ENCODE data around the gene MSH5. TPM values are rescaled to one million over a fixed set of nuclear protein-coding genes. Genes with fewer than 3 reads are reported as not detected.
A peak's percentile ranks its signal among the peaks of the same experiment; 100 is the strongest.

The MSH5 gene
- total and polyA plus RNA-seq, 9 donors, result 5.3 to 20.8 (median 11.2) TPM

GRCh38 chr6:31737991-31738979, 1.5 kb upstream of the MSH5 start:
- no peaks in the 10 kb centered on the region for H3K9me3 ChIP-seq (replicated peaks; ENCODE audit: control insufficient read depth, low read depth, low read length)
- peak overlapping the region; percentile 97 for H3K27ac ChIP-seq (ENCODE audit: low read length)
- H3K36me3 ChIP-seq (ENCODE audit: control insufficient read depth, insufficient read depth, low read length), result peaks cover 35% of the 10 kb centered on the region
- DNase-seq, result peak; percentile 90
- H3K27me3 ChIP-seq (ENCODE audit: control insufficient read depth, insufficient read depth, low read length), result no peaks in the 10 kb centered on the region
- peaks cover 49% of the 10 kb centered on the region for H3K4me1 ChIP-seq (ENCODE audit: control insufficient read depth, insufficient read depth, low read length)
- WGBS (ENCODE audit: insufficient coverage), result 34% methylated on average over 4 of the region's 6 CpGs
- H3K4me3 ChIP-seq (ENCODE audit: low read length), result no peak overlapping the region

- H3K27me3 ChIP-seq (ENCODE audit: control insufficient read depth, insufficient read depth, low read length), result no peaks in the 10 kb centered on the region
- peaks cover 26% of the 10 kb centered on the region for H3K36me3 ChIP-seq (ENCODE audit: control insufficient read depth, insufficient read depth, low read length)
- H3K27ac ChIP-seq (ENCODE audit: low read length), result peak overlapping the region; percentile 84
- H3K4me1 ChIP-seq (ENCODE audit: control insufficient read depth, insufficient read depth, low read length), result peaks cover 36% of the 10 kb centered on the region
- DNase-seq, result peak; percentile 44
- 32% methylated on average over 8 of the region's 29 CpGs for WGBS (ENCODE audit: insufficient coverage)
- peak overlapping the region; percentile 96 for H3K4me3 ChIP-seq (ENCODE audit: low read length)
- H3K9me3 ChIP-seq (replicated peaks; ENCODE audit: control insufficient read depth, low read depth, low read length), result no peaks in the 10 kb centered on the region
These were observed 805 bp downstream of the MSH5 start for GRCh38 chr6:31740397-31741223.

DNA sequence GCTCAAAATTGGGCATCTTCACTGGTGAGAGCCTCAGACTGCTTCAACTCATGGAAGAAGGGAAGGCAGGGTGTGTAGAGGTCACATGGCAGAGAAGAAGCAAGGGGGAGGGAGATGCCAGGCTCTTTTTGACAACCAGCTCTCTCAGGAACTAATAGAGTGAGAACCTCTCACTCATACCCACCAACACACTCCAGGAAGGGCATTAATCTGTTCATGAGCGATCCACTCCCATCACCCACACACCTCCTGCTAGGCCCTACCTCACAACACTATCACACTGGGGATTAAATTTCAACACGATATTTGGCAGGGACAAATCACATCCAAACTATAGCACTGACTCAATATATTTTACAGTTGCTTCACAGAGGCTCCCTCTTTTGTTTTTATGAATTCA, 2.0 kb downstream of the MSH5 start:
- peaks cover 32% of the 10 kb centered on the region for H3K4me1 ChIP-seq (ENCODE audit: control insufficient read depth, insufficient read depth, low read length)
- no peak overlapping the region for H3K4me3 ChIP-seq (ENCODE audit: low read length)
- no peak overlapping the region for H3K27ac ChIP-seq (ENCODE audit: low read length)
- DNase-seq, result no peak
- 86% methylated on average over 1 of the region's 2 CpGs for WGBS (ENCODE audit: insufficient coverage)
- no peaks in the 10 kb centered on the region for H3K9me3 ChIP-seq (replicated peaks; ENCODE audit: control insufficient read depth, low read depth, low read length)
- H3K27me3 ChIP-seq (ENCODE audit: control insufficient read depth, insufficient read depth, low read length), result no peaks in the 10 kb centered on the region
- peaks cover 26% of the 10 kb centered on the region for H3K36me3 ChIP-seq (ENCODE audit: control insufficient read depth, insufficient read depth, low read length)

- 72% methylated on average over 3 of the region's 3 CpGs for WGBS (ENCODE audit: insufficient coverage)
These were observed 3.1 kb downstream of the MSH5 start for GRCh38 chr6:31742894-31743293.

GRCh38 chr6:31744422-31744821, 4.6 kb downstream of the MSH5 start:
- Histone ChIP-seq H3K27ac (ENCODE audit: low read length) (no peak overlapping the region), H3K27me3 (ENCODE audit: control insufficient read depth, insufficient read depth, low read length) (no peaks in the 10 kb centered on the region), H3K4me3 (ENCODE audit: low read length) (no peak overlapping the region), H3K9me3 (replicated peaks; ENCODE audit: control insufficient read depth, low read depth, low read length) (no peaks in the 10 kb centered on the region), H3K4me1 (ENCODE audit: control insufficient read depth, insufficient read depth, low read length) (peaks cover 10% of the 10 kb centered on the region), H3K36me3 (ENCODE audit: control insufficient read depth, insufficient read depth, low read length) (peaks cover 32% of the 10 kb centered on the region)
- DNase-seq, result no peak
- 0% methylated on average over 1 of the region's 1 CpG for whole genome bisulfite sequencing (ENCODE audit: insufficient coverage)

More at GRCh38 chr6:31742894-31743293, 3.1 kb downstream of the MSH5 start:
- Histone ChIP-seq H3K9me3 (replicated peaks; ENCODE audit: control insufficient read depth, low read depth, low read length) (no peaks in the 10 kb centered on the region), H3K27me3 (ENCODE audit: control insufficient read depth, insufficient read depth, low read length) (no peaks in the 10 kb centered on the region), H3K36me3 (ENCODE audit: control insufficient read depth, insufficient read depth, low read length) (peaks cover 32% of the 10 kb centered on the region), H3K4me1 (ENCODE audit: control insufficient read depth, insufficient read depth, low read length) (peaks cover 24% of the 10 kb centered on the region), H3K4me3 (ENCODE audit: low read length) (no peak overlapping the region), H3K27ac (ENCODE audit: low read length) (no peak overlapping the region)
- DNase-seq, result no peak

DNA sequence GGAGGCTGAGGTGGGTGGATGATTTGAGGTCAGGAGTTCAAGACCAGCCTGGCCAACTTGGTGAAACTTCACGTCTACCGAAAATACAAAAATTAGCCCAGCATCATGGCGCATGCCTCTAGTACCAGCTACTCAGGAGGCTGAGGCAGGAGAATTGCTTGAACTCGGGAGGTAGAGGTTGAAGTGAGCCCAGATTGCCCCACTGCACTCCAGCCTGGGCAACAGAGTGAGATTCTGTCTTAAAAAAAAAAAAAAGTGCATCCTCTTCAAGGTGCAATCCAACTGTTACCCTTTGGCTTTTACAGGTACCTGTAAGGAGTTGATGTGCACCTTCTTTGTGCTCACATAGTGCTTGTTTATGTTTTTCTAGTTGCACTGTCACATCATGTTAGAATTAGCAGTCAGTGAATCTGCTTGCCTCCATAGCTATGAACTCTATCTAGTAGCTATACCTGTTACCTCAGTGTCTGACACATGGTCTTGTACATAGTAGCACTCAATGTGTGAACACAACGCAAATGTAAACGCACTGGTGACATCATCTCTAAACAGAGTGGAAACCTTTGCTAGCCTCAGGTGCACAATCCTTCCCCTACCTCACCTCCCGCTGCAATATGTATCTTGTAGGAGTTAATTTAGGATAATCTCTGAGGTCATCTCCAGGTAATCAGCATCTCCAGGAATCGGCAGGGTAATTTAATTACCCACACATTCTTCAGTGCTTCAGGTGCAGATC, 9.7 kb downstream of the MSH5 start:
- 80% methylated on average over 1 of the region's 8 CpGs for WGBS (ENCODE audit: insufficient coverage)
- Histone ChIP-seq H3K27me3 (ENCODE audit: control insufficient read depth, insufficient read depth, low read length) (no peaks in the 10 kb centered on the region), H3K9me3 (replicated peaks; ENCODE audit: control insufficient read depth, low read depth, low read length) (no peaks in the 10 kb centered on the region), H3K36me3 (ENCODE audit: control insufficient read depth, insufficient read depth, low read length) (peaks cover 11% of the 10 kb centered on the region), H3K4me3 (ENCODE audit: low read length) (no peak overlapping the region), H3K27ac (ENCODE audit: low read length) (no peak overlapping the region), H3K4me1 (ENCODE audit: control insufficient read depth, insufficient read depth, low read length) (no peaks in the 10 kb centered on the region)
- DNase-seq, result no peak

- Histone ChIP-seq H3K9me3 (replicated peaks; ENCODE audit: control insufficient read depth, low read depth, low read length) (no peaks in the 10 kb centered on the region), H3K4me3 (ENCODE audit: low read length) (no peak overlapping the region), H3K4me1 (ENCODE audit: control insufficient read depth, insufficient read depth, low read length) (no peaks in the 10 kb centered on the region), H3K36me3 (ENCODE audit: control insufficient read depth, insufficient read depth, low read length) (peaks cover 11% of the 10 kb centered on the region), H3K27ac (ENCODE audit: low read length) (no peak overlapping the region), H3K27me3 (ENCODE audit: control insufficient read depth, insufficient read depth, low read length) (no peaks in the 10 kb centered on the region)
- WGBS (ENCODE audit: insufficient coverage), result 88% methylated on average over 6 of the region's 7 CpGs
- no peak for DNase-seq
These were observed 10.7 kb downstream of the MSH5 start for GRCh38 chr6:31750411-31751022.

DNA sequence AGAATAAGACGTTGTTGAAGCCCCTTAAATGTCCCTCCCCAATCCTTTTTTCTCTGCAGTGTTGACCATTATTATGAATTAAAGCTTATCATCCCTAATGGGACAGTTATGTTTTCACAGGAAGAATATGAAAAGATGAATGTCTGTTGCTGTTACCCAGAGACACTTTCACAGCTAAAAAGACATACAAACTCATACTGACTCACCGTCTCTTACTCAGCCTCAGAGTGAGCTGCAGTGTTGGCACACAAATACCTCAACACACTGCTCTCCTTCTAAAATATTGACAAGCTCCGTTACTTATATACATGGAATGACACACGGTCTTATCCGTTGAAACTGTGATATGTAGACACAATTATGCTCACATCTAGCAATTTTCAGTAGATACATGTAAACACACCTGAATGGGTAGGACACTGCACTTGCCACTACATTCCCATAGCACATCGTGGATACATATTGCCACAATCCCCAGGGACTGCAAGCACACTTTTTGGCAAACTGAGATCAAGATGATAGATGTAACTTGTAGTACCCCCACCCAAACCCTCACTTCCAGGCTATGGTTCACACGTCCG, 13.0 kb downstream of the MSH5 start:
- no peaks in the 10 kb centered on the region for H3K27me3 ChIP-seq (ENCODE audit: control insufficient read depth, insufficient read depth, low read length)
- no peak for DNase-seq
- peaks cover 4% of the 10 kb centered on the region for H3K36me3 ChIP-seq (ENCODE audit: control insufficient read depth, insufficient read depth, low read length)
- no peaks in the 10 kb centered on the region for H3K4me1 ChIP-seq (ENCODE audit: control insufficient read depth, insufficient read depth, low read length)
- no peak overlapping the region for H3K27ac ChIP-seq (ENCODE audit: low read length)
- 89% methylated on average over 2 of the region's 8 CpGs for WGBS (ENCODE audit: insufficient coverage)
- no peaks in the 10 kb centered on the region for H3K9me3 ChIP-seq (replicated peaks; ENCODE audit: control insufficient read depth, low read depth, low read length)
- H3K4me3 ChIP-seq (ENCODE audit: low read length), result no peak overlapping the region

DNA sequence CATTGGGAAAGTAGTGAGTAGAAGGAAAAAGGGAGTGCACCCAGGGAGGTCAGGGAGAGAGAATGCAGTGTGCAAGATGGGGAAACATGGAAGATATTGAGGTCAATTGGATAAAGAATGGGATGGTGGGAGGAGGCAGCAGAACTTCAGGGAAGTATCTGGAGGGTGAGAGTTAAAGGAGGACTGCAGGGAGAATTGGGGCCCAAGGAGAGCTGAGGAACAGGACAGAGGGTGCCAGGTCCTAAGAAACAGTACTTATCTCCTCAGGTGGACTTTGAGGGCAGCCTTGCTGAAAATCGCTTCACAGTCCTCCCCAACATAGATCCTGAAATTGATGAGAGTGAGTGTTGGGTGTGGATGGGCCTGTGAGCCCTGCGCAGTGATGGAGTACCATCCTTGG, 18.5 kb downstream of the MSH5 start:
- WGBS (ENCODE audit: insufficient coverage), result 100% methylated on average over 1 of the region's 2 CpGs
- no peak overlapping the region for H3K4me3 ChIP-seq (ENCODE audit: low read length)

More for the DNA sequence above, 18.5 kb downstream of the MSH5 start:
- H3K9me3 ChIP-seq (replicated peaks; ENCODE audit: control insufficient read depth, low read depth, low read length), result no peaks in the 10 kb centered on the region
- H3K36me3 ChIP-seq (ENCODE audit: control insufficient read depth, insufficient read depth, low read length), result peaks cover 38% of the 10 kb centered on the region
- H3K4me1 ChIP-seq (ENCODE audit: control insufficient read depth, insufficient read depth, low read length), result peaks cover 6% of the 10 kb centered on the region
- no peak overlapping the region for H3K27ac ChIP-seq (ENCODE audit: low read length)
- H3K27me3 ChIP-seq (ENCODE audit: control insufficient read depth, insufficient read depth, low read length), result no peaks in the 10 kb centered on the region
- DNase-seq, result no peak

Measured in muscle of leg (tissue), 11 donors.